ENCODE data around the gene DNAJC7.

DNAJC7 gene

GRCh38 chr17:42016941-42017865 is at the start of gene DNAJC7:
Gene DNAJC7, minus strand, starts transcription at chr17:42017439. Its CDS starts 23 bp downstream, at chr17:42017416.
- no peak for TF ChIP-seq REST (IDR thresholded peaks at IDR 0.05; ENCODE audit: low read depth)
- peak; percentile 63 for TF ChIP-seq USF1 (IDR thresholded peaks at IDR 0.05)
- peak; percentile 98 for TF ChIP-seq TAF1 (IDR thresholded peaks at IDR 0.05; ENCODE audit: low read depth)
- no peak for TF ChIP-seq RAD21 (IDR thresholded peaks at IDR 0.05; ENCODE audit: low read depth)
- TF ChIP-seq CREB1 (IDR thresholded peaks at IDR 0.05; ENCODE audit: low read depth), result peak; percentile 44; the same call in 1 of the 2 replicates
- no peak for TF ChIP-seq NFIC (IDR thresholded peaks at IDR 0.05)
- TF ChIP-seq FOXM1 (IDR thresholded peaks at IDR 0.05; ENCODE audit: borderline replicate concordance, low read depth), result no peak
- TF ChIP-seq ZBTB7A (IDR thresholded peaks at IDR 0.05; ENCODE audit: low read depth), result peak; percentile 81
- TF ChIP-seq CEBPB (IDR thresholded peaks at IDR 0.05), result no peak
- peak; percentile 99 for TF ChIP-seq YY1 (IDR thresholded peaks at IDR 0.05; ENCODE audit: low read depth)
- TF ChIP-seq TCF12 (IDR thresholded peaks at IDR 0.05; ENCODE audit: low read depth), result no peak
- peak; percentile 38 for TF ChIP-seq MAX (IDR thresholded peaks at IDR 0.05)
- peak; percentile 94 for TF ChIP-seq EGR1 (IDR thresholded peaks at IDR 0.05)
- no peak for TF ChIP-seq EP300 (IDR thresholded peaks at IDR 0.05; ENCODE audit: borderline replicate concordance)
- TF ChIP-seq TEAD4 (IDR thresholded peaks at IDR 0.05), result no peak; the same call in 1 of the 2 replicates

GRCh38 chr17:42065201-42065600 is 48.0 kb upstream of the DNAJC7 start:
- no peak for TF ChIP-seq EGR1 (IDR thresholded peaks at IDR 0.05)
- TF ChIP-seq TCF12 (IDR thresholded peaks at IDR 0.05; ENCODE audit: low read depth), result no peak
- no peak for TF ChIP-seq MAX (IDR thresholded peaks at IDR 0.05)

GRCh38 chr17:42062681-42063080 is 45.4 kb upstream of the DNAJC7 start:
- no peak for TF ChIP-seq RAD21 (IDR thresholded peaks at IDR 0.05; ENCODE audit: low read depth)
- TF ChIP-seq CEBPB (IDR thresholded peaks at IDR 0.05), result no peak
- no peak for TF ChIP-seq TEAD4 (IDR thresholded peaks at IDR 0.05)
- no peak for TF ChIP-seq YY1 (IDR thresholded peaks at IDR 0.05; ENCODE audit: low read depth)
- no peak for TF ChIP-seq USF1 (IDR thresholded peaks at IDR 0.05)
- TF ChIP-seq ZBTB7A (IDR thresholded peaks at IDR 0.05; ENCODE audit: low read depth), result no peak
- no peak for TF ChIP-seq EP300 (IDR thresholded peaks at IDR 0.05; ENCODE audit: borderline replicate concordance)
- no peak for TF ChIP-seq TCF12 (IDR thresholded peaks at IDR 0.05; ENCODE audit: low read depth)
- no peak for TF ChIP-seq CREB1 (IDR thresholded peaks at IDR 0.05; ENCODE audit: low read depth)
- TF ChIP-seq MAX (IDR thresholded peaks at IDR 0.05), result no peak
- no peak for TF ChIP-seq REST (IDR thresholded peaks at IDR 0.05; ENCODE audit: low read depth)
- TF ChIP-seq NFIC (IDR thresholded peaks at IDR 0.05), result no peak
- no peak for TF ChIP-seq TAF1 (IDR thresholded peaks at IDR 0.05; ENCODE audit: low read depth)

- TF ChIP-seq YY1 (IDR thresholded peaks at IDR 0.05; ENCODE audit: low read depth), result no peak
- TF ChIP-seq TAF1 (IDR thresholded peaks at IDR 0.05; ENCODE audit: low read depth), result no peak
- no peak for TF ChIP-seq EP300 (IDR thresholded peaks at IDR 0.05; ENCODE audit: borderline replicate concordance)
- TF ChIP-seq ZBTB7A (IDR thresholded peaks at IDR 0.05; ENCODE audit: low read depth), result no peak
- TF ChIP-seq TCF12 (IDR thresholded peaks at IDR 0.05; ENCODE audit: low read depth), result no peak
- no peak for TF ChIP-seq EGR1 (IDR thresholded peaks at IDR 0.05)
- no peak for TF ChIP-seq CEBPB (IDR thresholded peaks at IDR 0.05)
- TF ChIP-seq REST (IDR thresholded peaks at IDR 0.05; ENCODE audit: low read depth), result no peak
- TF ChIP-seq MAX (IDR thresholded peaks at IDR 0.05), result no peak
- TF ChIP-seq FOXM1 (IDR thresholded peaks at IDR 0.05; ENCODE audit: borderline replicate concordance, low read depth), result no peak
Observed at GRCh38 chr17:42061646-42062487, 44.6 kb upstream of the DNAJC7 start.

Data from Ishikawa (cell line).